HepG2 (cell line): ENCODE results near the gene ENDOU. TPM values are rescaled to one million over a fixed set of nuclear protein-coding genes. Genes with fewer than 3 reads are reported as not detected.
A peak's percentile ranks its signal among the peaks of the same experiment; 100 is the strongest.

Experiments used
- ATRX ChIP-seq: sonication (generic); formaldehyde crosslinking; IDR thresholded peaks from 2 replicates; pipeline ENCODE4 v1.4.0; 2020; ENCODE audit warnings: missing genetic modification reagents, borderline replicate concordance
- CCAR2 ChIP-seq: fragments of 200-400 bp; formaldehyde crosslinking; optimal IDR thresholded peaks from 2 replicates; pipeline ENCODE3; 2018; ENCODE audit warnings: low read depth, mild to moderate bottlenecking, low read length, moderate library complexity
- GFI1 ChIP-seq: sonication (generic); formaldehyde crosslinking; IDR thresholded peaks from 2 replicates; pipeline ENCODE4 v1.5.0; 2020; ENCODE audit warnings: missing genetic modification reagents, mild to moderate bottlenecking, borderline replicate concordance
- GTF3A ChIP-seq: sonication (generic); formaldehyde crosslinking; conservative IDR thresholded peaks from 2 replicates; pipeline ENCODE4 v1.4.0; 2020; ENCODE audit warnings: mild to moderate bottlenecking, missing genetic modification reagents
- GZF1 ChIP-seq: sonication (generic); formaldehyde crosslinking; IDR thresholded peaks from 2 replicates; pipeline ENCODE4 v1.5.1; 2020; ENCODE audit warnings: mild to moderate bottlenecking, missing genetic modification reagents
- HMG20A ChIP-seq: IDR thresholded peaks from 2 replicates; pipeline ENCODE4 v1.6.1; 2016; ENCODE audit warnings: borderline replicate concordance
- KAT7 ChIP-seq: IDR thresholded peaks from 2 replicates; pipeline ENCODE4 v1.6.1; 2018; ENCODE audit warnings: borderline replicate concordance, missing compliant biosample characterization
- RARA ChIP-seq: IDR thresholded peaks from 2 replicates; pipeline ENCODE4 v1.6.1; 2016; ENCODE audit warnings: missing genetic modification reagents, missing compliant biosample characterization
- RFXAP ChIP-seq: sonication (generic); formaldehyde crosslinking; IDR thresholded peaks from 2 replicates; pipeline ENCODE4 v1.4.0; 2020; ENCODE audit warnings: missing genetic modification reagents, borderline replicate concordance
- SOX13 ChIP-seq, 3 experiments: fragments of 450-650 bp in 1 of 3; sonication (generic) in 1 of 3; formaldehyde crosslinking in 1 of 3; IDR thresholded peaks in 2 of 3; conservative IDR thresholded peaks in 1 of 3; 2 replicates each; pipeline versions ENCODE4 v1.5.0 to v1.6.1; 2016 to 2020; ENCODE audit warnings: antibody characterized with exemption in 1 of 3, mild to moderate bottlenecking in 1 of 3, missing compliant biosample characterization in 1 of 3, missing genetic modification reagents in 1 of 3, moderate library complexity in 1 of 3
- U2AF1 ChIP-seq: fragments of 200-400 bp; formaldehyde crosslinking; optimal IDR thresholded peaks from 2 replicates; pipeline ENCODE3; 2017; ENCODE audit warnings: mild to moderate bottlenecking, low read depth, low read length
- ZFY ChIP-seq: sonication (generic); formaldehyde crosslinking; IDR thresholded peaks from 2 replicates; pipeline ENCODE4 v1.4.0; 2020; ENCODE audit warnings: missing genetic modification reagents
- ZNF678 ChIP-seq: sonication (generic); formaldehyde crosslinking; IDR thresholded peaks from 2 replicates; pipeline ENCODE4 v1.4.0; 2020; ENCODE audit warnings: mild to moderate bottlenecking, missing genetic modification reagents
- ZNF850 ChIP-seq: sonication (generic); formaldehyde crosslinking; conservative IDR thresholded peaks from 2 replicates; pipeline ENCODE4 v1.9.0; 2021; ENCODE audit warnings: mild to moderate bottlenecking, missing genetic modification reagents
- ZSCAN25 ChIP-seq: sonication (generic); formaldehyde crosslinking; IDR thresholded peaks from 2 replicates; pipeline ENCODE4 v1.8.0; 2022; ENCODE audit warnings: mild to moderate bottlenecking, missing genetic modification reagents
- ZZZ3 ChIP-seq: sonication (generic); formaldehyde crosslinking; IDR thresholded peaks from 2 replicates; pipeline ENCODE4 v1.4.0; 2020; ENCODE audit warnings: missing genetic modification reagents, mild to moderate bottlenecking, borderline replicate concordance
- polyA plus RNA-seq, 8 experiments: library from polyadenylated mRNA; depleted of rRNA in 3 of 8; stranded (reverse) in 7 of 8; unstranded in 1 of 8; fragments of >200 nt; fragmentation: Illumina TruSeq in 4 of 8; extraction: Trizol in 4 of 8; gene quantifications; 2 replicates each; pipeline versions ENCODE4 v1.2.1 to v1.2.3, GENCODE V29; 2011 to 2016; ENCODE audit warnings: low read depth in 4 of 8, missing spikeins in 1 of 8, mixed read lengths in 1 of 8; ENCODE audit not compliant: insufficient read depth in 1 of 8
- total RNA-seq, 5 experiments: library from RNA; depleted of rRNA; stranded (reverse); fragments of >200 nt; fragmentation: Illumina TruSeq; extraction: Trizol; gene quantifications; 2 replicates each; pipeline ENCODE4 v1.2.3, GENCODE V29; 2016; ENCODE audit warnings: low read depth in 1 of 5
- TF ChIP-seq, protein P1 (sequence below): sonication (generic); formaldehyde crosslinking; IDR thresholded peaks from 2 replicates; pipeline ENCODE4 v1.9.0; 2022; ENCODE audit warnings: low read depth, missing genetic modification reagents
- TF ChIP-seq, protein P2 (sequence below): sonication (generic); formaldehyde crosslinking; IDR thresholded peaks from 2 replicates; pipeline ENCODE4 v1.8.0; 2022; ENCODE audit warnings: mild to moderate bottlenecking, missing genetic modification reagents, moderate library complexity
- TF ChIP-seq, protein P3 (sequence below): sonication (generic); formaldehyde crosslinking; IDR thresholded peaks from 2 replicates; pipeline ENCODE4 v1.4.0; 2020; ENCODE audit warnings: missing genetic modification reagents
- TF ChIP-seq, protein P4 (sequence below): fragments of 450-650 bp; IDR thresholded peaks from 2 replicates; pipeline ENCODE4 v1.6.1; 2017; ENCODE audit warnings: mild to moderate bottlenecking

ENDOU gene
- total and polyA plus RNA-seq, 2 of the 13 experiments (the other 11 are each of a cell fraction or from before 2014, with no cell fraction given): not detected

DNA sequence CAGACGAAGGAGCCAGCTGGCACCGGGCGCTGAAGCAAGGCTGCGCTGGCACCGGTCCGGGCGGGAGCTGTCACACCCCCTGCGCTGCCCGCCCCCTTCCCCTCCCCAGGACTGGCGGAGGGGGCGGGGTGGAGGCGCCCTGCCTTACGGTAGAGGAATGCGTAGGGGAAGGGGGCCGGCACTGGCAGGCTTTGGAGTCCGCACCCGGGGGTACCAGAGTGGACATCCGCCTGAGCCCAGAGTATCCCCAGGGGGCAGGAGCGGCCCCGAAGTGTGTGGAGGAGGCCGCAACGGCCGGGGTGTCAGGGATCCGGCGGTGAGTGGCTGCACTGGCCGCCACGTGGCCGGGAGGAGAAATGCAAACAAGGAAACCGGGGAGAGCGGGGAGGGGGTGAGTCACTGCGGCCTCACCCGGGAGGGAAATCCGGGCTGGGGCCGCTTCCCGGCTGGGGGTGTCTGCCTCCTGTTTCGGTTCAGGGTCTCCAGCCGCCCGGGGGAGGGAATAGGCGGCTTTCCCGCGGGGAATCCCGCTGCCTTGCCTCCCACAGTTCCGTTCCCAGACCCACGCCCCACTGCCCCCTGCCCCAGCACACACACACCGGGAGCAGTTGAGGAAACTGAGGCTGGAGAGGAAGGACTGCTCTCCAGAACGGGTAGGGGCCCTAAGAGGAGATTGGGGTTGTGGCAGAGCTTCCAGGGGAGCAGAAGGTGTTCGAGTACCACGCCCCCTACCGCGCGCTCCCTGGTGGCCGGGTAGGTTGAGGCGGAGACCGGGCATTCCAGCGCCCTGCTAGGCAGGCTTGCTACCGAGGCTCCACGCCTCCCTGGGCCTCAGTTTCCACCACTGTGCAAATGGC lies 33.8 kb upstream of the ENDOU start, which contains the start of gene RAPGEF3 (continued):
- TF ChIP-seq SOX13 (IDR thresholded peaks at IDR 0.05): no peak
- no peak for TF ChIP-seq SOX13 (CRISPR knock-in tag; conservative IDR thresholded peaks at IDR 0.05 in 1 of 2, IDR thresholded peaks at IDR 0.05 in 1 of 2)
- TF ChIP-seq ZFY (CRISPR knock-in tag): peak; percentile 50; the same call in 1 of the 2 replicates
- no peak for TF ChIP-seq GZF1 (CRISPR knock-in tag)
- TF ChIP-seq RFXAP (CRISPR knock-in tag): no peak
- TF ChIP-seq RARA: no peak
- TF ChIP-seq, protein P1, sequence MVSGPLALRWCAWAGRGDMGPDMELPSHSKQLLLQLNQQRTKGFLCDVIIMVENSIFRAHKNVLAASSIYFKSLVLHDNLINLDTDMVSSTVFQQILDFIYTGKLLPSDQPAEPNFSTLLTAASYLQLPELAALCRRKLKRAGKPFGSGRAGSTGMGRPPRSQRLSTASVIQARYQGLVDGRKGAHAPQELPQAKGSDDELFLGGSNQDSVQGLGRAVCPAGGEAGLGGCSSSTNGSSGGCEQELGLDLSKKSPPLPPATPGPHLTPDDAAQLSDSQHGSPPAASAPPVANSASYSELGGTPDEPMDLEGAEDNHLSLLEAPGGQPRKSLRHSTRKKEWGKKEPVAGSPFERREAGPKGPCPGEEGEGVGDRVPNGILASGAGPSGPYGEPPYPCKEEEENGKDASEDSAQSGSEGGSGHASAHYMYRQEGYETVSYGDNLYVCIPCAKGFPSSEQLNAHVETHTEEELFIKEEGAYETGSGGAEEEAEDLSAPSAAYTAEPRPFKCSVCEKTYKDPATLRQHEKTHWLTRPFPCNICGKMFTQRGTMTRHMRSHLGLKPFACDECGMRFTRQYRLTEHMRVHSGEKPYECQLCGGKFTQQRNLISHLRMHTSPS (CRISPR knock-in tag): 0 out of 2 replicates have a peak, but pooled peaks have one; percentile 41
- no peak for TF ChIP-seq ZZZ3 (CRISPR knock-in tag)
- TF ChIP-seq CCAR2: no peak
- TF ChIP-seq U2AF1: no peak
- 0 out of 2 replicates have a peak, but pooled peaks have one; percentile 43 for TF ChIP-seq GFI1 (CRISPR knock-in tag)
- no peak for TF ChIP-seq ATRX (CRISPR knock-in tag)
- TF ChIP-seq KAT7: no peak
- no peak for TF ChIP-seq HMG20A
- TF ChIP-seq GTF3A (CRISPR knock-in tag): no peak
- TF ChIP-seq, protein P2, sequence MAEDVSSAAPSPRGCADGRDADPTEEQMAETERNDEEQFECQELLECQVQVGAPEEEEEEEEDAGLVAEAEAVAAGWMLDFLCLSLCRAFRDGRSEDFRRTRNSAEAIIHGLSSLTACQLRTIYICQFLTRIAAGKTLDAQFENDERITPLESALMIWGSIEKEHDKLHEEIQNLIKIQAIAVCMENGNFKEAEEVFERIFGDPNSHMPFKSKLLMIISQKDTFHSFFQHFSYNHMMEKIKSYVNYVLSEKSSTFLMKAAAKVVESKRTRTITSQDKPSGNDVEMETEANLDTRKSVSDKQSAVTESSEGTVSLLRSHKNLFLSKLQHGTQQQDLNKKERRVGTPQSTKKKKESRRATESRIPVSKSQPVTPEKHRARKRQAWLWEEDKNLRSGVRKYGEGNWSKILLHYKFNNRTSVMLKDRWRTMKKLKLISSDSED (CRISPR knock-in tag): no peak
- TF ChIP-seq ZSCAN25 (CRISPR knock-in tag): no peak
- TF ChIP-seq ZNF850 (CRISPR knock-in tag): no peak
- TF ChIP-seq ZNF678 (CRISPR knock-in tag): no peak
- TF ChIP-seq, protein P3, sequence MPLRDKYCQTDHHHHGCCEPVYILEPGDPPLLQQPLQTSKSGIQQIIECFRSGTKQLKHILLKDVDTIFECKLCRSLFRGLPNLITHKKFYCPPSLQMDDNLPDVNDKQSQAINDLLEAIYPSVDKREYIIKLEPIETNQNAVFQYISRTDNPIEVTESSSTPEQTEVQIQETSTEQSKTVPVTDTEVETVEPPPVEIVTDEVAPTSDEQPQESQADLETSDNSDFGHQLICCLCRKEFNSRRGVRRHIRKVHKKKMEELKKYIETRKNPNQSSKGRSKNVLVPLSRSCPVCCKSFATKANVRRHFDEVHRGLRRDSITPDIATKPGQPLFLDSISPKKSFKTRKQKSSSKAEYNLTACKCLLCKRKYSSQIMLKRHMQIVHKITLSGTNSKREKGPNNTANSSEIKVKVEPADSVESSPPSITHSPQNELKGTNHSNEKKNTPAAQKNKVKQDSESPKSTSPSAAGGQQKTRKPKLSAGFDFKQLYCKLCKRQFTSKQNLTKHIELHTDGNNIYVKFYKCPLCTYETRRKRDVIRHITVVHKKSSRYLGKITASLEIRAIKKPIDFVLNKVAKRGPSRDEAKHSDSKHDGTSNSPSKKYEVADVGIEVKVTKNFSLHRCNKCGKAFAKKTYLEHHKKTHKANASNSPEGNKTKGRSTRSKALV (CRISPR knock-in tag): peak; percentile 45; the same call in 1 of the 2 replicates
- TF ChIP-seq, protein P4, sequence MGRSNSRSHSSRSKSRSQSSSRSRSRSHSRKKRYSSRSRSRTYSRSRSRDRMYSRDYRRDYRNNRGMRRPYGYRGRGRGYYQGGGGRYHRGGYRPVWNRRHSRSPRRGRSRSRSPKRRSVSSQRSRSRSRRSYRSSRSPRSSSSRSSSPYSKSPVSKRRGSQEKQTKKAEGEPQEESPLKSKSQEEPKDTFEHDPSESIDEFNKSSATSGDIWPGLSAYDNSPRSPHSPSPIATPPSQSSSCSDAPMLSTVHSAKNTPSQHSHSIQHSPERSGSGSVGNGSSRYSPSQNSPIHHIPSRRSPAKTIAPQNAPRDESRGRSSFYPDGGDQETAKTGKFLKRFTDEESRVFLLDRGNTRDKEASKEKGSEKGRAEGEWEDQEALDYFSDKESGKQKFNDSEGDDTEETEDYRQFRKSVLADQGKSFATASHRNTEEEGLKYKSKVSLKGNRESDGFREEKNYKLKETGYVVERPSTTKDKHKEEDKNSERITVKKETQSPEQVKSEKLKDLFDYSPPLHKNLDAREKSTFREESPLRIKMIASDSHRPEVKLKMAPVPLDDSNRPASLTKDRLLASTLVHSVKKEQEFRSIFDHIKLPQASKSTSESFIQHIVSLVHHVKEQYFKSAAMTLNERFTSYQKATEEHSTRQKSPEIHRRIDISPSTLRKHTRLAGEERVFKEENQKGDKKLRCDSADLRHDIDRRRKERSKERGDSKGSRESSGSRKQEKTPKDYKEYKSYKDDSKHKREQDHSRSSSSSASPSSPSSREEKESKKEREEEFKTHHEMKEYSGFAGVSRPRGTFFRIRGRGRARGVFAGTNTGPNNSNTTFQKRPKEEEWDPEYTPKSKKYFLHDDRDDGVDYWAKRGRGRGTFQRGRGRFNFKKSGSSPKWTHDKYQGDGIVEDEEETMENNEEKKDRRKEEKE: no peak
